Measurements from ENCODE around the gene NELFE.
"Not testable (repeated sequence)": the region's sequence is repeated elsewhere in the genome, so short reads cannot be mapped to it uniquely, and the experiment has no call there.

DNA sequence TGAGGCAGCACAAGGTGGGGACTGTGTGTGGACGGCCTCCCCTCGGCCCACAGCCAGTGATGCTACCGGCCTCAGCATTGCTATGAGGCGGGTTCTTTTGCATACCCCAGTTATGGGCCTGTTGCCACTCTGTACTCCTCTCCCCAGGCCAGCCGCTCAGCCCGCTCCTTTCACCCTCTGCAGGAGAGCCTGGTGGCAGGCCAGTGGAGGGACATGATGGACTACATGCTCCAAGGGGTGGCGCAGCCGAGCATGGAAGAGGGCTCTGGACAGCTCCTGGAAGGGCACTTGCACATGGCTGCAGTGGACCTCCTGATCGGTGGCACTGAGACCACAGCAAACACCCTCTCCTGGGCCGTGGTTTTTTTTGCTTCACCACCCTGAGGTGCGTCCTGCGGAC lies 48.3 kb upstream of the NELFE start:
- TF ChIP-seq POLR2A (IDR thresholded peaks at IDR 0.05): not testable (repeated sequence)
- TF ChIP-seq, protein P1, sequence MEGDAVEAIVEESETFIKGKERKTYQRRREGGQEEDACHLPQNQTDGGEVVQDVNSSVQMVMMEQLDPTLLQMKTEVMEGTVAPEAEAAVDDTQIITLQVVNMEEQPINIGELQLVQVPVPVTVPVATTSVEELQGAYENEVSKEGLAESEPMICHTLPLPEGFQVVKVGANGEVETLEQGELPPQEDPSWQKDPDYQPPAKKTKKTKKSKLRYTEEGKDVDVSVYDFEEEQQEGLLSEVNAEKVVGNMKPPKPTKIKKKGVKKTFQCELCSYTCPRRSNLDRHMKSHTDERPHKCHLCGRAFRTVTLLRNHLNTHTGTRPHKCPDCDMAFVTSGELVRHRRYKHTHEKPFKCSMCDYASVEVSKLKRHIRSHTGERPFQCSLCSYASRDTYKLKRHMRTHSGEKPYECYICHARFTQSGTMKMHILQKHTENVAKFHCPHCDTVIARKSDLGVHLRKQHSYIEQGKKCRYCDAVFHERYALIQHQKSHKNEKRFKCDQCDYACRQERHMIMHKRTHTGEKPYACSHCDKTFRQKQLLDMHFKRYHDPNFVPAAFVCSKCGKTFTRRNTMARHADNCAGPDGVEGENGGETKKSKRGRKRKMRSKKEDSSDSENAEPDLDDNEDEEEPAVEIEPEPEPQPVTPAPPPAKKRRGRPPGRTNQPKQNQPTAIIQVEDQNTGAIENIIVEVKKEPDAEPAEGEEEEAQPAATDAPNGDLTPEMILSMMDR (IDR thresholded peaks at IDR 0.05): not testable (repeated sequence)

Data from esophagus squamous epithelium (tissue), 4 donors.